ENCODE measurements around the gene MAJIN. TPM values are rescaled to one million over a fixed set of nuclear protein-coding genes. Genes with fewer than 3 reads are reported as not detected.

Gene MAJIN
- total RNA-seq, 1 donor: not detected

- Histone ChIP-seq H3K9me3 (ENCODE audit: low read depth, low read length) (no peaks in the 10 kb centered on the region), H3K4me2 (ENCODE audit: insufficient read depth, low read length) (no peak overlapping the region), H3K27ac (ENCODE audit: low read depth, low read length) (no peak overlapping the region), H2AFZ (ENCODE audit: low read length) (no peak overlapping the region), H3K27me3 (ENCODE audit: insufficient read depth, low read length) (no peaks in the 10 kb centered on the region), H3K36me3 (ENCODE audit: insufficient read depth, low read length) (peaks cover 11% of the 10 kb centered on the region), H4K20me1 (ENCODE audit: insufficient read depth, low read length) (no peaks in the 10 kb centered on the region), H3K4me3 (ENCODE audit: insufficient read depth, low read length) (no peak overlapping the region), H3K79me2 (ENCODE audit: insufficient read depth, low read length) (no peaks in the 10 kb centered on the region), H3K4me1 (ENCODE audit: insufficient read depth, low read length) (no peaks in the 10 kb centered on the region)
- DNase-seq (ENCODE audit: insufficient read length, low spot score, missing footprints): no peak
- TF ChIP-seq CTCF (IDR thresholded peaks at IDR 0.05; ENCODE audit: extremely low read depth, low read depth, low read length): no peak
These were observed 78.5 kb downstream of the MAJIN start for GRCh38 chr11:64893194-64894069.

- TF ChIP-seq CTCF (IDR thresholded peaks at IDR 0.05; ENCODE audit: extremely low read depth, low read depth, low read length): no peak
- Histone ChIP-seq H3K27me3 (ENCODE audit: insufficient read depth, low read length) (no peaks in the 10 kb centered on the region), H3K4me1 (ENCODE audit: insufficient read depth, low read length) (no peaks in the 10 kb centered on the region), H2AFZ (ENCODE audit: low read length) (no peak overlapping the region), H3K27ac (ENCODE audit: low read depth, low read length) (no peak overlapping the region), H3K4me3 (ENCODE audit: insufficient read depth, low read length) (no peak overlapping the region), H3K4me2 (ENCODE audit: insufficient read depth, low read length) (no peak overlapping the region), H3K79me2 (ENCODE audit: insufficient read depth, low read length) (no peaks in the 10 kb centered on the region), H3K36me3 (ENCODE audit: insufficient read depth, low read length) (peaks cover 5% of the 10 kb centered on the region), H4K20me1 (ENCODE audit: insufficient read depth, low read length) (no peaks in the 10 kb centered on the region), H3K9me3 (ENCODE audit: low read depth, low read length) (no peaks in the 10 kb centered on the region)
- DNase-seq (ENCODE audit: insufficient read length, low spot score, missing footprints): no peak
These were observed 79.1 kb downstream of the MAJIN start for GRCh38 chr11:64892838-64893193.

GRCh38 chr11:64892411-64892831, 79.5 kb downstream of the MAJIN start:
- H3K9me3 ChIP-seq (ENCODE audit: low read depth, low read length): no peaks in the 10 kb centered on the region
- H4K20me1 ChIP-seq (ENCODE audit: insufficient read depth, low read length): no peaks in the 10 kb centered on the region
- no peak overlapping the region for H3K4me3 ChIP-seq (ENCODE audit: insufficient read depth, low read length)
- TF ChIP-seq CTCF (IDR thresholded peaks at IDR 0.05; ENCODE audit: extremely low read depth, low read depth, low read length): no peak
- no peak overlapping the region for H3K4me2 ChIP-seq (ENCODE audit: insufficient read depth, low read length)
- no peaks in the 10 kb centered on the region for H3K4me1 ChIP-seq (ENCODE audit: insufficient read depth, low read length)
- H3K36me3 ChIP-seq (ENCODE audit: insufficient read depth, low read length): peaks cover 5% of the 10 kb centered on the region
- H3K79me2 ChIP-seq (ENCODE audit: insufficient read depth, low read length): no peaks in the 10 kb centered on the region
- no peak overlapping the region for H3K27ac ChIP-seq (ENCODE audit: low read depth, low read length)
- H3K27me3 ChIP-seq (ENCODE audit: insufficient read depth, low read length): no peaks in the 10 kb centered on the region
- DNase-seq (ENCODE audit: insufficient read length, low spot score, missing footprints): no peak
- no peak overlapping the region for H2AFZ ChIP-seq (ENCODE audit: low read length)

GRCh38 chr11:64891880-64892279, 80.0 kb downstream of the MAJIN start:
- Histone ChIP-seq H3K79me2 (ENCODE audit: insufficient read depth, low read length) (no peaks in the 10 kb centered on the region), H3K4me2 (ENCODE audit: insufficient read depth, low read length) (no peak overlapping the region), H3K9me3 (ENCODE audit: low read depth, low read length) (no peaks in the 10 kb centered on the region), H2AFZ (ENCODE audit: low read length) (no peak overlapping the region), H3K27ac (ENCODE audit: low read depth, low read length) (no peak overlapping the region), H3K4me3 (ENCODE audit: insufficient read depth, low read length) (no peak overlapping the region), H4K20me1 (ENCODE audit: insufficient read depth, low read length) (no peaks in the 10 kb centered on the region), H3K27me3 (ENCODE audit: insufficient read depth, low read length) (no peaks in the 10 kb centered on the region), H3K36me3 (ENCODE audit: insufficient read depth, low read length) (peaks cover 5% of the 10 kb centered on the region), H3K4me1 (ENCODE audit: insufficient read depth, low read length) (no peaks in the 10 kb centered on the region)
- DNase-seq (ENCODE audit: insufficient read length, low spot score, missing footprints): no peak
- TF ChIP-seq CTCF (IDR thresholded peaks at IDR 0.05; ENCODE audit: extremely low read depth, low read depth, low read length): no peak

All from osteoblast (primary cell).